NCI-H774 (cell line): ENCODE results near the gene MNT.
"Not testable (repeated sequence)": the region's sequence is repeated elsewhere in the genome, so short reads cannot be mapped to it uniquely, and the experiment has no call there.

Experiments used
- DNase-seq: peaks from one replicate; lab custom pipeline; 2025; lab: John Stamatoyannopoulos, UW

Gene MNT

GRCh38 chr17:2400877-2401425 is at the start of gene MNT:
Gene MNT, minus strand, starts transcription at chr17:2401060. Its CDS starts 348 bp downstream, at chr17:2400712.
- peak; percentile 83 for DNase-seq

DNA sequence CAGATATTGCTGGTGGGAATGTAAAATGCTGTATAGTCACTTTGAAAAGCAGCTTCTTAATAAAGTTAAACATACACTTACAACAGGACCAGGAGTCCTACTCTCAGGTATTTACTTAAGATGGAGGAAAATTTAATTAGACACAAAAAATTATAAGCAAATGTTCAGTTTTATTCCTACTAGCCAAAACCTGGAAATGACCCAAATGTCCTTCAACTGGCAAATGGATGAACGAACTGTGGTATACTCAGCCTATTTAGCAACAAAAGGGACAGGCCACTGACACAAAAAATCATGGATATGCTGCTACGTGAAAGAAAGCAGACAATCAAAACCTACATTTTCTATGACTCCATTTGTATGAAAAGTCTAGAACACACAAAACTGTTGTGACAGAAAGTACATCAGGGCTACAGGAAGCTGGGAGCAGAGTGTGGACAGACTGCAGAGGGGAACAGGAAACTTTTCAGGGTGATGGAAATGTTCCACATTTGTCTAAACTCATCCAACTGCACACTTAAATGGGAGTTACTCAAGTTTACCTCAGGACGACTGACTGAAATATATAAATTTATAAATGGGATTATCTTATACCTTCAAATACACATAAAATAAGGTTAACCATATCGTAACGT is 49.3 kb upstream of the MNT start:
- DNase-seq: no peak

- DNase-seq: no peak
Measured at GRCh38 chr17:2449486-2449885, 48.6 kb upstream of the MNT start.

- not testable (repeated sequence) for DNase-seq
Measured at GRCh38 chr17:2447479-2447878, 46.6 kb upstream of the MNT start.

DNA sequence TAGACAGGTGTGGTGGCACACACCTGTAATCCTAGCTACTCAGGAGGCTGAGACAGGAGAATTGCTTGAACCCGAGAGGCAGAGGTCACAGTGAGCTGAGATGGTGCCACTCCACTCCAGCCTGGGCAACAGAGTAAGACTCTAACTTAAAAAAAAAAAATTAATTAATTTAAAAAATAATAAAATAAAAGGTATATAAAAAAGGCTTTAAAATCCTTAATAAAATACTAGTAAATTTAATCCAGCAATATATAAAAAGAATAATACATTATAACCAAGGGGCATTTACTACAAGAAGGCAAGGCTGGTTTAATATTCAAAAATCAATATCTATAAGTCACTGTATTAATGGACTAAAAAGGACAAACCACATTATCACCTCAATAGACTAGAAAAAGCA is 44.8 kb upstream of the MNT start:
- no peak for DNase-seq

DNA sequence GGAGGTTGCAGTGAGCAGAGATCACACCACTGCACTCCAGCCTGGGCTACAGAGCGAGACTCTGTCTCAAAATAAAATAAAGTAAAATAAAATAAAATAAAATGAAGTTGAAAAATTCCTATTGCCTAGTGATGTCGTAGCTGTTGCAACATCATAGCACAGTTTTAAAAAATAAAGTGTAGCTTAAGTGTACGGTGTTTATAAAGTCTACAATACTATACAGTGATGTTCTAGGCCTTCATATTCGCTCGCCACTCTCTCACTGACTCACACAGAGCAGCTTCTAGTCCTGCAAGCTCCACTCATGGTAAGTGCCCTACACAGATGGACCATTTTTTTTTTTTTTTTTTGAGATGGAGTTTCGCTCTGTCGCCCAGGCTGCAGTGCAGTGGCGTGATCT is 43.5 kb upstream of the MNT start:
- no peak for DNase-seq

- DNase-seq: no peak
Measured at GRCh38 chr17:2442166-2442565, 41.3 kb upstream of the MNT start.

DNA sequence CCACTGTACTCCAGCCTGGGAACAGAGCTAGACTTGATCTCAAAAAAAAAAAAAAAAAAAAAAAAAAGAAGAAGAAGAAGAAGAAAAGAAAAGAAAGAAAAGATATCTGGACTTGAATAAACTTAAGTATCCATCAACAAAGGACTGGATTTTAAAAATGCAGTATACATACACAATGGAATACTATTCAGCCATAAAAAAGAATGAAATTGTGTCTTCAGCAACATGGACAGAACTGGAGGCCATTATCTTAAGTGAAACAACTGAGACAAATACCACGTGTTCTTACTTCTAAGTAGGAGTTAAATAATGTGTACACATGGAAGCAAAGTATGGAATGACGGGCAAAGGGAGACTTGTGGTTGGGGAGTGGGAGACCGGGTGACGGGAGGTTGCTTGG is 40.1 kb upstream of the MNT start:
- no peak for DNase-seq

DNA sequence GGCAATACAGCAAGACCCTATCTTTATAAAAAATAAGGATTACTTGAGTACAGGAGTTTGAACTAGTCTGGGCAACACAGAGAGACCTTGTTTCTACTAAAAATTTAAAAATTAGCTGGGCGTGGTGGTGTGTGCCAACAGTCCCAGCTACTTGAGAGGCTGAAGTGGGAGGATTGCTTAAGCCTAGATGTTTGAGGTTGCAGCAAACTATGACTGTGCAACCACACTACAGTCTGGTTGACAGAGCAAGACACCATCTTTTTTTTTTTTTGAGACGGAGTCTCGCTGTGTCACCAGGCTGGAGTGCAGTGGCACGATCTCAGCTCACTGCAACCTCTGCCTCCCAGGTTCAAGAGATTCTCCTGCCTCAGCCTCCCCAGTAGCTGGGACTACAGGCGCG is 39.1 kb upstream of the MNT start:
- DNase-seq: not testable (repeated sequence)

DNA sequence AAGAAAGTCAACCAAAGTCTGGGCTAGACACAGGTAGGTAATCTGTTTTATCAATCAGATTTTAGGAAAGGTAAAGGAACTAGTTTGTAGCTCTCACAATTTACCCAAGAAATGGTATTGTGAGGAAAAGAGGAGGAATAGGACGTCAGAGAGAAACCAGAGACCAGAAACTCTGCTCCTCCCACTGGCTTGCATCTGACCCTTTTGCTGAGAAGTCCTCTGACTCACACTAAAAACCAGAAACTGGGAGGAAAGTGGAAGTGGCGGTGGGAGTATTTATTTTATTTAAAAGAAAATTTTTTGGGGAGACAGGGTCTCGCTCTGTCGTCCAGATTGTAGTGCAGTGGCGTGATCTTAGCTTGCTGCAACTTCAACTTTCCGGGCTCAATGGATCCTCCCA is 38.0 kb upstream of the MNT start:
- no peak for DNase-seq

DNA sequence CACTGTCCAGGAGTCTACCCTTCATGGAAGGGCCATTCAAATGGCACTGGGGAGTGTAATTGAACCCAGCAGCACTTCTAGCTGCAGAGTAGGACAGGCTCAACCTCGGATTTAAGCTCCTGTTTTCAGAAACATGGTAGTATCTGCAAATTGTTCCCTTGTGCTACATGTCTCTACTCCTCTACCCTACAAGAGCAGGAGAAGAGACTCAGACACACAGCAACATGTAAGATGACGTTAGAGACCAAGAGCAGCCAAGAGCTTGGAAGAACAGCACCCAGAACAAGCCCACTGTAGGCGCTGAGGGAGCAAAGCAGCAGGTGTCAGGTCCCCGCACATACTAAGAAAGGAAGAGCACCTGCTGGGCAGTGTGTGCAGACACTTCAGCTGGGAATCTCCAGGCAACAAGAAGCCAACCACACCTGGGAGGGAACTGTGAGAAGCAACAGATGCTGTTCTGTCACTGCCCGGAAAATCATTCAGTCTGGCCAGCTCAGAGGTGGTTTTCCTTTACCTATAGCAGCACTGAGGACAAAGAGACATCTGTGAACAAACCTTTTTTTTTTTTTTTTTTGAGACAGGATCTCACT is 35.6 kb upstream of the MNT start:
- DNase-seq: peak; percentile 30

GRCh38 chr17:2435862-2436261 is 35.0 kb upstream of the MNT start:
- peak; percentile 58 for DNase-seq

GRCh38 chr17:2435181-2435741 is 34.4 kb upstream of the MNT start:
- DNase-seq: peak; percentile 1

- DNase-seq: no peak
Measured at GRCh38 chr17:2433696-2434095, 32.8 kb upstream of the MNT start.

DNA sequence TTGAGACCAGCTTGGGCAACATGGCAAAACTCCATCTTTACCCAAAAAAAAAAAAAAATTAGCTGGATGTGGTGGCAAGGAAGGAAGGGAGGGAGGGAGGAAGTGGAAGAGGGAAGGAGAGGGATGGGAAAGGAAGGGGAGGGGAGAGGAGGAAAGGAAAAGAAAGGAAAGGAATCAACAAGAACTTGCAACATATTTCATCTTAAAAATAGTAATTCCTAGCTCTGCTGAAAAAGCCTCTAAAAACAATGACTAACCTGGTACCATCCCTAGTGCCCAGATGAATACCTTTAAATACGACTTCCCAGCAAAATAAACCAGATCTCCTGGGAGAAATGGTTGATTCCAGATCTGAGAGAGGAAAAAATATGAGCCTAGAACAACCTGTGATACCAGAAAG is 27.1 kb upstream of the MNT start:
- no peak for DNase-seq

DNA sequence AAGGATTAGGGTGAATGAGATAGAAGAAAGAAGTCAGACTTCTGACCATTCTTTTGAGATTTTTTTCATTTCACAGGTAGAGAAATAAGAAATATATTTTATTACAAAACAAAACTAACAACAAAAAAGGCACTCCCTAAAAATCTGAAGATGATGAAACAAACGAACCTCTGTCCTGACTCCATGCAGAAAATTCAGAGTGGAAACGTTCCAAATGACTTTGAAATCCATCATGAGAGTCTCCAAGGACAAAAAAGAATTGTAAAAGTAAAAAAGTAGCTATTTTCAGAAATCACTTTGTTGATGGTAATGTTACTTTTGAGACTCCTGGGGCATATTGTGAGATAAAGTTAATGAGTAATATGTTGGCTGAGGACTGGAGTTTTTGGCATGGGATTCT is 26.4 kb upstream of the MNT start:
- DNase-seq: no peak

GRCh38 chr17:2423271-2423670 is 22.4 kb upstream of the MNT start:
- DNase-seq: no peak

GRCh38 chr17:2421315-2422147 is 20.7 kb upstream of the MNT start:
- DNase-seq: no peak

GRCh38 chr17:2420176-2420575 is 19.3 kb upstream of the MNT start:
- DNase-seq: no peak

DNA sequence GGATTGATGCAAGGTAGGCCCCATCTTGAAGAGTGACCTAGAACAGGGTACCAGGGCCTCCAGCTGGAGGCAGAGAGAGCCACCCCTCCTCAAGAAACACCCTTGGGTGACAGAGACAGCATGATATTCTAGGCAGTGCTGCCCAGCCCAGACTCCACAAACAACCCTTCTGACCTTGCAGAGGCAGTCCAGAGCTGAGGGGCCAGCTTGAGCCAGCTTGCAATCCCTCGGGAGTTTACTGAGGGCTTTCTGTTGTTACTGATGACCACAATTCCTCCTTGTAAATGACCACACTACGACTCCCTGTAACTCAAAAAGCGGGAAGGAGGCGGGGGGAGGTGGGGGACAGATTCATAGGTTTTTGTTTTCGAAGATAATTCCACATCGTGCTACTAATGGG is 18.6 kb upstream of the MNT start:
- DNase-seq: no peak

GRCh38 chr17:2418572-2418971 is 17.7 kb upstream of the MNT start:
- DNase-seq: no peak

GRCh38 chr17:2416010-2416734 is 15.3 kb upstream of the MNT start:
- peak; percentile 32 for DNase-seq
